PC-3 (cell line): ENCODE data around the gene GTF2H1.

Experiments used
- EZH2phosphoT487 ChIP-seq: fragments of 300-600 bp; sonication (generic); IDR thresholded peaks from 2 replicates; pipeline ENCODE4 v1.6.1; 2018; ENCODE audit warnings: mild to moderate bottlenecking, antibody characterized with exemption, low read length, borderline replicate concordance
- TF ChIP-seq, protein P1 (sequence below): fragments of 300-600 bp; sonication (generic); conservative IDR thresholded peaks from 2 replicates; pipeline ENCODE4 v1.5.1; 2017; ENCODE audit warnings: antibody characterized with exemption, low read depth, mild to moderate bottlenecking, low read length

DNA sequence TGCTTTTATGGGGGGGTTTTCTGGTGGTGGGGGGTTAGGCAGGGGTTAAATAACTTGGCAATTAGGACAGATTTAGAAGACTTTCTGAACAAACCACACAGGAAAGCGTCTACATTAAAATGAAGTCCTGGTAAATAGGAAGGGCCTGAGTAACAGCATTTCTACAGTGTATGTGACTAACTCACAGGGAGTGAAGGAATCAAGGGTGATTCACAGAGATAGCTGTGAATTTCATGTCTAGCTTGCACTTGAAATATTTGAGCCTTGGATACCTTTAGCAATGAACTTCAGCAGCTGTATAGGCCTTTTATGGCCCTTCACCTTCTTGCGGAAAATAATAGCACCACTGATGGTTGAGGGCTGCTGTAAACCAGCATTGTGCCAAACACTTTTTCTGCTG, 45.9 kb downstream of the GTF2H1 start:
- TF ChIP-seq, protein P1, sequence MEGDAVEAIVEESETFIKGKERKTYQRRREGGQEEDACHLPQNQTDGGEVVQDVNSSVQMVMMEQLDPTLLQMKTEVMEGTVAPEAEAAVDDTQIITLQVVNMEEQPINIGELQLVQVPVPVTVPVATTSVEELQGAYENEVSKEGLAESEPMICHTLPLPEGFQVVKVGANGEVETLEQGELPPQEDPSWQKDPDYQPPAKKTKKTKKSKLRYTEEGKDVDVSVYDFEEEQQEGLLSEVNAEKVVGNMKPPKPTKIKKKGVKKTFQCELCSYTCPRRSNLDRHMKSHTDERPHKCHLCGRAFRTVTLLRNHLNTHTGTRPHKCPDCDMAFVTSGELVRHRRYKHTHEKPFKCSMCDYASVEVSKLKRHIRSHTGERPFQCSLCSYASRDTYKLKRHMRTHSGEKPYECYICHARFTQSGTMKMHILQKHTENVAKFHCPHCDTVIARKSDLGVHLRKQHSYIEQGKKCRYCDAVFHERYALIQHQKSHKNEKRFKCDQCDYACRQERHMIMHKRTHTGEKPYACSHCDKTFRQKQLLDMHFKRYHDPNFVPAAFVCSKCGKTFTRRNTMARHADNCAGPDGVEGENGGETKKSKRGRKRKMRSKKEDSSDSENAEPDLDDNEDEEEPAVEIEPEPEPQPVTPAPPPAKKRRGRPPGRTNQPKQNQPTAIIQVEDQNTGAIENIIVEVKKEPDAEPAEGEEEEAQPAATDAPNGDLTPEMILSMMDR = no peak
- TF ChIP-seq EZH2phosphoT487 = no peak
